Motor neuron (in vitro differentiated cells): ENCODE data around the gene SSBP2. TPM values are rescaled to one million over a fixed set of nuclear protein-coding genes. Genes with fewer than 3 reads are reported as not detected.
"Not testable (repeated sequence)": the region's sequence is repeated elsewhere in the genome, so short reads cannot be mapped to it uniquely, and the experiment has no call there.

Experiments
- ATAC-seq, 8 experiments: fragments of 200-7000 bp; cut with Tn5 transposase; replicated peaks in 6 of 8; 2 replicates each; pipeline ENCODE4 v1.8.0; 2021; ENCODE audit warnings: mild to moderate bottlenecking in 8 of 8, moderate library complexity in 8 of 8
- H3K27ac ChIP-seq, 2 donors: fragments of 250-450 bp; sonication (Bioruptor Pico); 2 replicates each; pipeline ENCODE4 v1.9.0; 2021; ENCODE audit warnings: antibody characterized with exemption in 2 of 2, mild to moderate bottlenecking in 2 of 2, moderate library complexity in 1 of 2
- H3K4me1 ChIP-seq, 2 donors: fragments of 250-450 bp; sonication (Bioruptor Pico); replicated peaks in 1 of 2; 2 replicates each; pipeline ENCODE4 v1.6.1; 2021; ENCODE audit warnings: antibody characterized with exemption in 2 of 2, mild to moderate bottlenecking in 2 of 2, moderate library complexity in 1 of 2
- H3K4me3 ChIP-seq, 5 donors: fragments of 250-450 bp; sonication (Bioruptor Pico); 2 replicates each; pipeline ENCODE4 v1.9.0; 2021; ENCODE audit warnings: antibody characterized with exemption in 5 of 5, mild to moderate bottlenecking in 5 of 5, moderate library complexity in 4 of 5
- WGBS, 10 experiments: fragments of 450-650 bp; shearing (Covaris generic); methylation state at CpG; one replicate each; pipeline ENCODE4 v1.0.0; 2022; 5-methylcytosine and 5-hydroxymethylcytosine counted together
- in situ Hi-C, 9 experiments: fragments of 400-800 bp; cut with MboI; loops; one replicate each; pipeline ENCODE4 v1.15.0; 2021; ENCODE audit warnings: low sequenced_read_pairs in 9 of 9, low pct_unique_long_range_greater_than_20kb in 2 of 9; ENCODE audit not compliant: unreplicated experiment in 9 of 9
- total RNA-seq, 8 experiments: library from RNA; unstranded; fragments of 300-600 nt; gene quantifications; 2 replicates each; pipeline versions ENCODE4 v1.2.3 to v1.2.4, GENCODE V29; 2022

The SSBP2 gene
- total RNA-seq, 8 experiments from 2014 or later = 18.3 to 129 (median 61.7) TPM

- in situ Hi-C loops = loop anchor here in 1 of 9 experiments (25.0 kb wide), 1 partner anchor 251 kb away; no protein-coding TSS in a partner anchor
- 72 to 100% (median 89%) methylated on average over 2 to 3 of the region's 3 CpGs for WGBS, 10 experiments
- no peaks in the 10 kb centered on the region for H3K4me1 ChIP-seq
- H3K27ac ChIP-seq = no peak overlapping the region
- H3K4me3 ChIP-seq = no peak overlapping the region
- no peak for ATAC-seq
Observed at GRCh38 chr5:81486711-81487110, 264.2 kb downstream of the SSBP2 start.

GRCh38 chr5:81482595-81482994 lies 268.3 kb downstream of the SSBP2 start:
- in situ Hi-C loops = loop anchor here in 1 of 9 experiments (25.0 kb wide), 1 partner anchor 255 kb away; no protein-coding TSS in a partner anchor
- Histone ChIP-seq H3K27ac (no peak overlapping the region), H3K4me3 (no peak overlapping the region), H3K4me1 (no peaks in the 10 kb centered on the region)
- WGBS, 10 experiments = 80 to 100% (median 100%) methylated on average over 1 to 2 of the region's 2 CpGs; no CpG with 5 or more reads in 1 of the 10 experiments
- ATAC-seq = no peak

GRCh38 chr5:81473395-81473794 lies 277.5 kb downstream of the SSBP2 start:
- H3K4me1 ChIP-seq, in situ Hi-C loops, H3K4me3 ChIP-seq, ATAC-seq, H3K27ac ChIP-seq: not testable (repeated sequence)
- WGBS, 10 experiments = 88 to 100% (median 100%) methylated on average over 1 to 3 of the region's 3 CpGs; no CpG with 5 or more reads in 1 of the 10 experiments

GRCh38 chr5:81469676-81470075 lies 281.2 kb downstream of the SSBP2 start:
- no peak for ATAC-seq
- in situ Hi-C loops = no loop called here
- no peaks in the 10 kb centered on the region for H3K4me1 ChIP-seq
- no peak overlapping the region for H3K27ac ChIP-seq
- H3K4me3 ChIP-seq = no peak overlapping the region

GRCh38 chr5:81450940-81451339 lies 300.0 kb downstream of the SSBP2 start:
- ATAC-seq = peak in 3 of 8 experiments; percentile 19 to 92 (median 21)
- in situ Hi-C loops = no loop called here
- Histone ChIP-seq H3K4me3 (no peak overlapping the region), H3K4me1 (no peaks in the 10 kb centered on the region), H3K27ac (no peak overlapping the region)
- 43 to 93% (median 88%) methylated on average over 1 to 2 of the region's 2 CpGs for WGBS, 10 experiments

- H3K4me3 ChIP-seq = no peak overlapping the region
- ATAC-seq = peak in 1 of 8 experiments; percentile 32
- in situ Hi-C loops = no loop called here
- H3K4me1 ChIP-seq = no peaks in the 10 kb centered on the region
- no peak overlapping the region for H3K27ac ChIP-seq
- 41 to 100% (median 82%) methylated on average over 1 to 6 of the region's 6 CpGs for WGBS, 10 experiments
Observed at GRCh38 chr5:81435023-81435422, 315.9 kb downstream of the SSBP2 start.

- ATAC-seq = no peak
- Histone ChIP-seq H3K4me3 (no peak overlapping the region), H3K27ac (no peak overlapping the region), H3K4me1 (peaks cover 0 to 5% of the 10 kb centered on the region in 2 donors)
- in situ Hi-C loops = no loop called here
Observed at GRCh38 chr5:81429985-81430384, 320.9 kb downstream of the SSBP2 start.

- H3K4me1 ChIP-seq = peaks cover 0 to 5% of the 10 kb centered on the region in 2 donors
- no peak overlapping the region for H3K4me3 ChIP-seq
- WGBS, 10 experiments = 70 to 100% (median 94%) methylated on average over 3 of the region's 3 CpGs; no CpG with 5 or more reads in 1 of the 10 experiments
- no peak for ATAC-seq
- in situ Hi-C loops = no loop called here
- no peak overlapping the region for H3K27ac ChIP-seq
Observed at GRCh38 chr5:81429363-81429762, 321.5 kb downstream of the SSBP2 start.

GRCh38 chr5:81428861-81429260 lies 322.0 kb downstream of the SSBP2 start:
- Histone ChIP-seq H3K4me3 (no peak overlapping the region), H3K4me1 (peaks cover 0 to 5% of the 10 kb centered on the region in 2 donors), H3K27ac (no peak overlapping the region)
- in situ Hi-C loops = no loop called here
- no peak for ATAC-seq

- in situ Hi-C loops = no loop called here
- ATAC-seq = no peak
- WGBS, 10 experiments = 78 to 100% (median 83%) methylated on average over 2 to 3 of the region's 3 CpGs
- H3K4me1 ChIP-seq = peaks cover 0 to 5% of the 10 kb centered on the region in 2 donors
- no peak overlapping the region for H3K27ac ChIP-seq
- H3K4me3 ChIP-seq = no peak overlapping the region
Observed at GRCh38 chr5:81428446-81428845, 322.5 kb downstream of the SSBP2 start.

GRCh38 chr5:81427566-81427965 lies 323.3 kb downstream of the SSBP2 start:
- no peak for ATAC-seq
- peaks cover 8 to 9% of the 10 kb centered on the region in 2 donors for H3K4me1 ChIP-seq
- no peak overlapping the region for H3K27ac ChIP-seq
- in situ Hi-C loops = no loop called here
- no peak overlapping the region for H3K4me3 ChIP-seq
- 100% methylated on average over 1 of the region's 1 CpG; no CpG with 5 or more reads in 6 of the 10 experiments for WGBS, 10 experiments

GRCh38 chr5:81426359-81427030 lies 324.4 kb downstream of the SSBP2 start:
- H3K4me1 ChIP-seq = peaks cover 15% of the 10 kb centered on the region in 2 donors
- in situ Hi-C loops = no loop called here
- WGBS, 10 experiments = 0 to 83% (median 46%) methylated on average over 1 to 3 of the region's 3 CpGs; no CpG with 5 or more reads in 1 of the 10 experiments
- no peak overlapping the region for H3K4me3 ChIP-seq
- H3K27ac ChIP-seq = no peak overlapping the region
- peak in 3 of 8 experiments; percentile 93 for ATAC-seq

- ATAC-seq = peak in 6 of 8 experiments; percentile 8 to 45 (median 28)
- Histone ChIP-seq H3K4me3 (no peak overlapping the region), H3K27ac (no peak overlapping the region), H3K4me1 (peaks cover 21% of the 10 kb centered on the region in 2 donors)
- in situ Hi-C loops = no loop called here
- 0 to 33% (median 8%) methylated on average over 1 to 2 of the region's 2 CpGs; no CpG with 5 or more reads in 2 of the 10 experiments for WGBS, 10 experiments
Observed at GRCh38 chr5:81425569-81425968, 325.3 kb downstream of the SSBP2 start.

- Histone ChIP-seq H3K4me1 (peaks cover 28% of the 10 kb centered on the region in 2 donors), H3K4me3 (no peak overlapping the region), H3K27ac (no peak overlapping the region)
- 88 to 100% (median 100%) methylated on average over 1 of the region's 1 CpG; no CpG with 5 or more reads in 2 of the 10 experiments for WGBS, 10 experiments
- in situ Hi-C loops = loop anchor here in 1 of 9 experiments (25.0 kb wide), 1 partner anchor 313 kb away; no protein-coding TSS in a partner anchor
- peak in 1 of 8 experiments; percentile 7 for ATAC-seq
Observed at GRCh38 chr5:81424728-81425127, 326.2 kb downstream of the SSBP2 start.
